HG02981 (cell line): Measurements from ENCODE around the gene MAP3K20.
"Not testable (repeated sequence)": the region's sequence is repeated elsewhere in the genome, so short reads cannot be mapped to it uniquely, and the experiment has no call there.

ENCODE experiments used
- ATAC-seq: cut with Tn5 transposase; IDR thresholded peaks from one replicate; pipeline ENCODE4 v1.9.1; 2021; ENCODE audit warnings: mild to moderate bottlenecking, moderate library complexity; ENCODE audit not compliant: unreplicated experiment

MAP3K20 gene

GRCh38 chr2:173153301-173153885 lies 77.7 kb downstream of the MAP3K20 start:
- no peak for ATAC-seq

GRCh38 chr2:173157676-173158293 lies 82.1 kb downstream of the MAP3K20 start:
- no peak for ATAC-seq

GRCh38 chr2:173159791-173160463 lies 84.3 kb downstream of the MAP3K20 start:
- ATAC-seq = no peak

GRCh38 chr2:173160618-173161017 lies 85.0 kb downstream of the MAP3K20 start:
- no peak for ATAC-seq

GRCh38 chr2:173161040-173161439 lies 85.4 kb downstream of the MAP3K20 start:
- no peak for ATAC-seq

DNA sequence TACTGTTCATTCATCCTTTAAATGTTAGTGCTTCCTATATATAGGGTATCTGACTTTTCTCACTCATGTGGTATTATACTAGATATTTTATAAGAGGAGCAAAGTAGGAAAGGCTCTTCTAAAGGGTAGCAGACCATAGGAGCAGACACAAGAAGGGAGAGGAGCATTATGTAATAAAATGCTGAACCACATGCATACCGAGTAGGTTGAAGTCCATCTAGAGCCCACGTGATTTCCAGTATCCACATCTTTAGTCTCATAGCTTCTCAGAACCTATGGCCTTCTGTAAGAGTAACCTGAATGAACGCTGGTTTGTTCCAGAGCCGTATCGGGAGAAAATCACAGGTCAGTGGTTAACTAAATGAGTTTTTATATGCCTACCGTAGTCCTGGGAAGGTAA lies 85.9 kb downstream of the MAP3K20 start:
- ATAC-seq = no peak

GRCh38 chr2:173163357-173163756 lies 87.7 kb downstream of the MAP3K20 start:
- not testable (repeated sequence) for ATAC-seq

DNA sequence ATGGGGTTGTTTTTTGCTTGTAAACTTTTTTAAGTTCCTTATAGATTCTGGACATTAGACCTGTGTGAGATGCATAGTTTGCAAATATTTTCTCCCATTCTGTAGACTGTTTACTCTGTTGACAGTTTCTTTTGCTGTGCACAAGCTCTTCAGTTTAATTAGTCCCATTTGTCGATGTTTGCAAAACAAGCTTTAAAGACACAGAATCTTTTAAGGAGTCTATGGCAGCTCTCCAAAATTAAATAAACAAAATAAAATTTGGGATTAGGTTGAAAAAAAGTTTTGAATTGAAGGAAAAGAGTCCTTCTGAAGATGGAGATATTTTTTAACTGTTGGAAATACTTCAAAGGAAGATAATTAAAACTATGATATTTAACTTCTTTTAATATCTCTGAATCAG lies 88.8 kb downstream of the MAP3K20 start:
- no peak for ATAC-seq

DNA sequence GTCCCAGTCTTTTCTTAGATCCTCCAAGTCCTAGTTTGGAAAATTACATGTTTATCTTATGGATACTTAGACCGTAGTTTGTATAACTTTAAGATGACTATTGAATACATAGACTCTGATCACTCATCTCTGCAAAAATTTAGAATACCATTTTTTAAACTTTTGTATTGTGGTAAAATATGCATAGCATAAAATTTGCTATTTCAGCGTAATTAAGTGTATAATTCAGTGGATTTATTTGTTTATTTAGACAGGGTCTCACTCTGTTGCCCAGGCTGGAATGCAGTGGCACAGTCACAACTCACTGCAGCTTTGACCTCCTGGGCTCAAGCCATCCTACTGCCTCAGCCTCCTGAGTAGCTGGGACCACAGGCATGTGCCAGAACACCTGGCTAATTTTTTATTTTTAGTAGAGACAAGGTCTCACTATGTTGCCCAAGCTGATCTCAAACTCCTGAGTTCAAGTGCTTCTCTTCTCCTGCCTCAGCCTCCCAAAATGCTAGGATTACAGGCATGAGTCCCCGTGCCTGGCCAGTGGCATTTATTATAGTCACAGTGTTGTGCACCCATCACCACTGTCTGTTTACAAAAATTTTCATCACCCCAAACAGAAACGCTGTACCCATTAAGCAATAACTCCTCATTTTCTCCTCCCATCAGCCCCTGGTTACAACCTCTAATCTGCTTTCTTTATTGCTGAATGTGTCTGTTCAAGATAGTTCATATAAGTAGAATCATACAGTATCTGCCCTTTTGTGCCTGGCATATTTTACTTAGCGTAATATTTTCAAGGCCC lies 90.0 kb downstream of the MAP3K20 start:
- no peak for ATAC-seq

GRCh38 chr2:173171321-173171720 lies 95.7 kb downstream of the MAP3K20 start:
- no peak for ATAC-seq

DNA sequence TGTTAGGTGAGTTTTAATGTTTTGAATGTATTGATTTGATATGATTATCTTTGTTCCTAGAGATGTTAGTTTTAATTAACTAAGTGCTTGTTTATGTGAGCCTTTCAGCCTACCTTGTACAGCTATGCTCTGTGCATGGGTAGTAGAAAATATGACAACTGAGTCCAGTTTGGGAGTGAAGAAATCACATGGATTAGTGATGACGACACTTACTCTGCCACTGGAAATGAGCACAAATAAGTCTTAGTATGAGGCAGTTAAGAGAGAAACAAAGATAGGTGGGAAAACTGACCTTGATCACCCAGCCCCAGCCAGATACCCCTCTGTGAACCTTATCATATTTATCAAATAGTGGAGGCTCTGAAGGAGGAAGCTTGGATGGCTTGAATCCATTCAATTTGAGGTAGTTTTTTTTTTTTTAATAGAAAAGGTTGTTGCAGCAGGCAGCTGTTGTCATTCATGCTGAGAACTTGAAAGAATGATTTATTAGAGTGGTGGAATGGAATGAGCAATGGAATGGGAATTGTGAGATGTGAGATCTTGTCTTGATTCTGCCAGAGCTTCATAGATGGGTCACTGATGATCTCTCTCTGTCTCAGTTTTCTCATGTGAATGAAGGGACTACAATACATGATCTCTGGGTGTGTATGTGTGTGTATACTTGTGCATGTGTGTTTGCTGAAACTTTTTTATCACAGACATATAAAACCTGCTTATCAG lies 96.4 kb downstream of the MAP3K20 start:
- ATAC-seq = no peak

- ATAC-seq = not testable (repeated sequence)
Measured at GRCh38 chr2:173174339-173174738, 98.7 kb downstream of the MAP3K20 start.

DNA sequence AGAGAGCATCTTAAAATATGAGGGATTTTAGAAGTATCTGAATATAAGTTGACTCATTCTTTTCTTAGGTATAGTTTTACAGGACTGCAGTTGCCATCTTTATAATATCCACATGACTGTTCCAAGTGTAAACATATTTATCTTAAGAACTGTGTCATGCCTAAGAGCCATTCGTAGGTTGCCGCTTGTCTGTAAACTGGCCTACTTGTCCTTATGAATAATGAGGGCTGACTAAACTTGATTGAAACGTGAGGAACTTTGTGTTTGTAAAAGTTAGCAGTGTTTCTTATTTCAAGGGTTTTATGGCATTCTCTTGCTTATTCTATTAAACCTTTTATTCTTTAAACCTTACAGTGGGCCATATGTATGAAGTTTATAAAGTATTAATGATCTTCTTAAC lies 99.6 kb downstream of the MAP3K20 start:
- no peak for ATAC-seq

DNA sequence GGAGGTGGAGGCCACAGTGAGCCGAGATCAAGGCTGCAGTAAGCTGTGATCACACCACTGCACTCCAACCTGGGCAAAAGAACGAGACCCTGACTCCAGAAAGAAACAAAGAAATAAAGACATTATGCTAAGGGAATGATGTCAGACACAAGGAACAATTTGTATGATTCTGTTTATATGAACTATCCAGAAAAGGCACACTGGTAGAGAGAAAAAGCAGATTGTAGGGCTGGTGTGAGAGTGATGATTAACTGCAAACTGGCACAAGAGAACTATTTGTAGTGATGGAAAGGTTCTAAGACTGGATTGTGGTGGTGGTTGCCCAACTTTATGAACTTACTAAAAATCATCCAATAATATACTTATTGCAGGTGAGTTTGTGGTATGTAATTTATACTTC lies 106.3 kb downstream of the MAP3K20 start:
- ATAC-seq = no peak

- ATAC-seq = no peak
Measured at GRCh38 chr2:173184031-173185004, 108.7 kb downstream of the MAP3K20 start.

DNA sequence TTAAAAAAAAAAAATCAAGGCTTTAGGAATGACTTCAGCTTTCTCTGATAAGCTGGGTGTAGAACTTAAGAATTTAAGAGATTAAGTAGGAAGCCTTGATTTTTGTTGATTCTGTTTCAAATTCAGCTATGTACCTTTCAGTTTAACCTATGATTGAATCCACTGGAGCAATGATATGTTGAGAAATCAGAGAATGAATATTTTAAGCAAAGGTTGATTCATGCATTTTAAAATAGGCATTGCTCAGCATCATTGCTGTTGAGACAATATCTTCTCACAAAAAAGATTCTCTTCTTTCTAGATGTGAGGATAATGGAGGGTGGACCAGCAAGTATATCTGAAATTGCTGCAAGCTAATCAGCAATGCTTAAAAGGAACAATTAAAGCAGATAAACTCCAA lies 109.8 kb downstream of the MAP3K20 start:
- no peak for ATAC-seq

GRCh38 chr2:173187941-173188788 lies 112.5 kb downstream of the MAP3K20 start:
- ATAC-seq = no peak

- ATAC-seq = no peak
Measured at GRCh38 chr2:173191601-173192000, 116.0 kb downstream of the MAP3K20 start.

DNA sequence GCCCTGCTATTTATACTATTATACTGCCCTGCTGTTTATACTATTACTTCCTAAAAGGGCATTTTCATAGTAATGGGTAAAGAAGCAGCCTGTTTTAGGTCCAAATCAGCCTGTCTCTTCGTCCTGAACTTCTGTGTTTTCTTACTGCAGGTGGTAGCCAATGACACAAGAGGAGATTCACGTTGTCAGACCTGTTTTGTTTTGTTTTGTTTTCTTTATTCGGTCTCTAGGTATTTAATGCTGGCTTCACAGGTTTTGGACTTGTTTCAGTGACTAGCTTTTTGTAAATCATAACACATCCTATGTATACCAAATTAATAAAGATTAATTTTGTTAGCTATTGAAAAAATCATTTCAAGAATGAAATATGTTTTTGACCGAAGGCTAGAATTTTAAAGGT lies 116.4 kb downstream of the MAP3K20 start:
- ATAC-seq = no peak
